ENCODE results near the gene CDH20.

Gene CDH20

DNA sequence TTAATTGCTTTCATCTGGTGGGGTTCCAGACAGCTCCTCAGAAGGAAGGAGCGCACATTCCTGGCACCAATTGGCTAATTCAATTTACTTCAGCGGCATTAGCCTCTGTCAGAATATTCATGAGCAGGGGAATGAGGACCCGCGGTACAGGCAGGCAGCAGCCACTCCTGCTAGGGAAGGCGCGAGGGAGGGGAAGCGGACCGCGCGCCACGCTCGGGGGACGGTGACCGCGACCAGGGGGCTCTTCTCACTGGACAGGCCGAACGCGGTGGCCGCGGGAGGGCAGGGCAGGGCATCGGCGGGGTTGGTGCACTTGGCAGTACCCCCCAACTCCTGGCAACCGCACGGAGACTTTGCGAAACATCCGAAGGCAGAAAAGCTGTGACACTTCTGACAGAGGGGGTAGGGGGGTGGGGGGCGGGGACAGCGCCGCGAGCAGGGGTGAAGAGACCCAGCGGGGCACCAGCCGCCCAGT is at the start of gene CDH20:
CDH20 (plus strand) TSS at position 160 of the 475 bp plus-strand sequence.
- no peaks in the 10 kb centered on the region for H3K27me3 ChIP-seq (ENCODE audit: control insufficient read depth, low read length)
- no peaks in the 10 kb centered on the region for H3F3A ChIP-seq (ENCODE audit: control insufficient read depth, insufficient read depth)
- no peak within 1 kb of the TSS for H3K4me2 ChIP-seq (ENCODE audit: low read length)
- no peaks in the 10 kb centered on the region for H3K9me2 ChIP-seq (replicated peaks; ENCODE audit: control insufficient read depth, low read length)
- H3K9me3 ChIP-seq (ENCODE audit: control insufficient read depth, insufficient read depth, low read length): no peaks in the 10 kb centered on the region; the same call in 1 of the 2 replicates
- no peak within 1 kb of the TSS for H3K4me3 ChIP-seq (ENCODE audit: low read length)
- no peaks in the 10 kb centered on the region for H3K79me2 ChIP-seq (ENCODE audit: control insufficient read depth, low read length)
- no peaks in the 10 kb centered on the region for H3K36me3 ChIP-seq (ENCODE audit: control insufficient read depth, low read length)
- TF ChIP-seq, protein P1, sequence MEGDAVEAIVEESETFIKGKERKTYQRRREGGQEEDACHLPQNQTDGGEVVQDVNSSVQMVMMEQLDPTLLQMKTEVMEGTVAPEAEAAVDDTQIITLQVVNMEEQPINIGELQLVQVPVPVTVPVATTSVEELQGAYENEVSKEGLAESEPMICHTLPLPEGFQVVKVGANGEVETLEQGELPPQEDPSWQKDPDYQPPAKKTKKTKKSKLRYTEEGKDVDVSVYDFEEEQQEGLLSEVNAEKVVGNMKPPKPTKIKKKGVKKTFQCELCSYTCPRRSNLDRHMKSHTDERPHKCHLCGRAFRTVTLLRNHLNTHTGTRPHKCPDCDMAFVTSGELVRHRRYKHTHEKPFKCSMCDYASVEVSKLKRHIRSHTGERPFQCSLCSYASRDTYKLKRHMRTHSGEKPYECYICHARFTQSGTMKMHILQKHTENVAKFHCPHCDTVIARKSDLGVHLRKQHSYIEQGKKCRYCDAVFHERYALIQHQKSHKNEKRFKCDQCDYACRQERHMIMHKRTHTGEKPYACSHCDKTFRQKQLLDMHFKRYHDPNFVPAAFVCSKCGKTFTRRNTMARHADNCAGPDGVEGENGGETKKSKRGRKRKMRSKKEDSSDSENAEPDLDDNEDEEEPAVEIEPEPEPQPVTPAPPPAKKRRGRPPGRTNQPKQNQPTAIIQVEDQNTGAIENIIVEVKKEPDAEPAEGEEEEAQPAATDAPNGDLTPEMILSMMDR (IDR thresholded peaks at IDR 0.05; ENCODE audit: low read depth, low read length, poor library complexity, severe bottlenecking): no peak
- no peak for TF ChIP-seq EZH2phosphoT487 (IDR thresholded peaks at IDR 0.05; ENCODE audit: borderline replicate concordance, low read length)
- H4K20me1 ChIP-seq (ENCODE audit: control insufficient read depth, insufficient read depth, low read depth, low read length): no peaks in the 10 kb centered on the region
- no peak within 1 kb of the TSS for H3K27ac ChIP-seq (ENCODE audit: low read depth, low read length)
- H3K4me1 ChIP-seq (ENCODE audit: control insufficient read depth, low read length): no peaks in the 10 kb centered on the region

DNA sequence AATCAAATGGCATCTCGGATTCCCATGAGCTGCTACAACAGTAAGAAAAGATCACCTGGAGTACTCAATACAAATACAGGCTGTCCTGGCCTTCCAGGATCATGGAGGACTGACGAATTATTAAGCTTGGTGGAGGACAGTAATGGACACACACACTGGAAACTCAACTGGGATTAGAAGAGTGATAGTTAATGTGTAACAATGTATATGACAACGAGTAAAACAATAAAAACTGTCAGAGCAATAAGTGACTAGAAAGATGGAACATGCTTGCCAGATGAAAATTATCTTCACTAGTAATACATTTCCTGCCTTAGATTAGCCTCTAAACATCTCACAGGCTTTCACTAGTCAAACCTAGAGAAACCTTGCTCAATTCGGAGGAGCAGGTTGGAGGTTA is 49.2 kb upstream of the CDH20 start:
- Histone ChIP-seq H3K4me3 (ENCODE audit: low read length) (no peak overlapping the region), H3K9me3 (ENCODE audit: control insufficient read depth, insufficient read depth, low read length) (no peaks in the 10 kb centered on the region), H4K20me1 (ENCODE audit: control insufficient read depth, insufficient read depth, low read depth, low read length) (no peaks in the 10 kb centered on the region), H3K36me3 (ENCODE audit: control insufficient read depth, low read length) (no peaks in the 10 kb centered on the region), H3K27ac (ENCODE audit: low read depth, low read length) (no peak overlapping the region), H3F3A (ENCODE audit: control insufficient read depth, insufficient read depth) (no peaks in the 10 kb centered on the region), H3K27me3 (ENCODE audit: control insufficient read depth, low read length) (no peaks in the 10 kb centered on the region), H3K79me2 (ENCODE audit: control insufficient read depth, low read length) (no peaks in the 10 kb centered on the region), H3K4me2 (ENCODE audit: low read length) (no peak overlapping the region), H3K4me1 (ENCODE audit: control insufficient read depth, low read length) (no peaks in the 10 kb centered on the region), H3K9me2 (replicated peaks; ENCODE audit: control insufficient read depth, low read length) (no peaks in the 10 kb centered on the region)
- TF ChIP-seq EZH2phosphoT487 (IDR thresholded peaks at IDR 0.05; ENCODE audit: borderline replicate concordance, low read length): no peak
- TF ChIP-seq, protein P1 (IDR thresholded peaks at IDR 0.05; ENCODE audit: low read depth, low read length, poor library complexity, severe bottlenecking): no peak

DNA sequence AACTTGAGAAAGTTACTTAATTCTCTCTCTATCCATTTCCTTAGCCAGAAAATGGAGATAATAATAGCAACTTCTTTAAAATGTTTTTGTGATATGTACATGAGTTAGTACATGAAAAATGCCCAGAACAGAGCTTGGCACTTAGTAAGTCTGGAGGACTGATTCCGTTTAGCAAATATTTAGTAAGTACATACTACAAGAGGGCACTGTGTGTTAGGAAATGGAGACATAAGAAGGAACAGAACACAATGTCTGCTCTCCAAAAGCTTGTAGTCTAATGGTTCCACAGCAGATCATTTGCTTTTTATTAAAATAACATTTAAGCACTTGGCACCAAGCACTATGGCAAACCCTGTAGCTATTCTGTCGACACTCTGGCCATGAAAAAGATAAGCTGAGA is 47.5 kb upstream of the CDH20 start:
- H3K9me2 ChIP-seq (replicated peaks; ENCODE audit: control insufficient read depth, low read length): no peaks in the 10 kb centered on the region
- H3K27me3 ChIP-seq (ENCODE audit: control insufficient read depth, low read length): no peaks in the 10 kb centered on the region
- H3K4me1 ChIP-seq (ENCODE audit: control insufficient read depth, low read length): no peaks in the 10 kb centered on the region
- no peaks in the 10 kb centered on the region for H4K20me1 ChIP-seq (ENCODE audit: control insufficient read depth, insufficient read depth, low read depth, low read length)
- no peaks in the 10 kb centered on the region for H3K9me3 ChIP-seq (ENCODE audit: control insufficient read depth, insufficient read depth, low read length)
- H3K79me2 ChIP-seq (ENCODE audit: control insufficient read depth, low read length): no peaks in the 10 kb centered on the region
- no peak overlapping the region for H3K27ac ChIP-seq (ENCODE audit: low read depth, low read length)
- H3F3A ChIP-seq (ENCODE audit: control insufficient read depth, insufficient read depth): no peaks in the 10 kb centered on the region
- H3K4me2 ChIP-seq (ENCODE audit: low read length): no peak overlapping the region
- no peak overlapping the region for H3K4me3 ChIP-seq (ENCODE audit: low read length)
- no peaks in the 10 kb centered on the region for H3K36me3 ChIP-seq (ENCODE audit: control insufficient read depth, low read length)
- TF ChIP-seq, protein P1 (IDR thresholded peaks at IDR 0.05; ENCODE audit: low read depth, low read length, poor library complexity, severe bottlenecking): no peak
- no peak for TF ChIP-seq EZH2phosphoT487 (IDR thresholded peaks at IDR 0.05; ENCODE audit: borderline replicate concordance, low read length)

All from DOHH2 (cell line).